HG02610 (cell line): ENCODE measurements around the gene PTPRQ.

Experiments used
- ATAC-seq: cut with Tn5 transposase; IDR thresholded peaks from one replicate; pipeline ENCODE4 v1.9.1; 2021; ENCODE audit warnings: mild to moderate bottlenecking, moderate library complexity; ENCODE audit not compliant: unreplicated experiment

Gene PTPRQ

DNA sequence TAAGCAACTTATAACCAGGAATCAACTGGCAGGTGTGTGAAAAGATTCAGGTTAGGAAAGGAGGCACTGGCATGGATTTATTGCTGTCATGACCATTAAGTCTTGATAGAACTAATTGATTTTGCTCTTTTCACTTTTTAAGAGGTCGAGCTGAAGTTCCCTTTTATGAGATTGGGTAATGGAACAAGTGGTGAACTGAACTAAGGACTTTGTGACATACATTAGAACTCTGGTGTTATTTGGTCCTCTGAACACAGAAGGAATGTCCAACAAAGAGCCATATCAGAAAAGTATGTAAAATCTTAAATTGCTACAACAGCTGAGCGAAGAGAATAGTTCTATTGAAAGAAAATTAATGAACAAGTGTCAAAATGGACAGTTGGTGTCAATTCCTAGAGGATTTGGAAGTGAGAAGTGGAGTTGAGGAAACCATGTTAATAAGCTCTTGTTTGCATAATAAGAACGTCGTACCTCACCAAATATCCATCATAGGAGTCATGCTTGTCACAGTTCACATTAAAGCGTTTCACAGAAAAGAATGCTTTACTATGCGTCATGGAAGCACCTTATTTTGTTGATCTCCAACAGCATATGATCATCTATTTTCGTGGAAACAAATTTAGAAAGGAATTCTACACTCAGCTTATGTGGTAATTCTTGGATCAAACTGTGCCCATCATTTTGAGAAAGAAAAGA, 255.0 kb downstream of the PTPRQ start:
- ATAC-seq = no peak

DNA sequence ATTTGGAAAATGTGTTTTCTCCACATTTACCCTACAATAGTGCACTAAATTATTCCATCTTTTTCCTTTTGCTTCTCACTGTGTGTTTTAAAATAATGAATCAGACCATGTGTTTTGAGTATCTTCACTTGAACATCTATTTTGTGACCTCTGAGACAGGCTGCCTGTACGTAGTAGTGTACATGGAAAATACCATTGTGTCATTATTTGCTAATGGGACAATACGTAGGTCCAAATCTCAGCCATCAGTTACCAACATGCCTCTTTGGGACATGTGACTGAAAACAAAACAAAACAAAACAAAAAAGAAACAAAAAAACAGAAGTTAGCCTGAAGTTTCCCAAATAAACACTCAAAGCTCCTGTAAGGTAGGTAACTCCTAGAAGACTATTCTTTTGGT, 256.3 kb downstream of the PTPRQ start:
- ATAC-seq = peak; percentile 31

- no peak for ATAC-seq
These were observed 257.4 kb downstream of the PTPRQ start for GRCh38 chr12:80701388-80701787.

DNA sequence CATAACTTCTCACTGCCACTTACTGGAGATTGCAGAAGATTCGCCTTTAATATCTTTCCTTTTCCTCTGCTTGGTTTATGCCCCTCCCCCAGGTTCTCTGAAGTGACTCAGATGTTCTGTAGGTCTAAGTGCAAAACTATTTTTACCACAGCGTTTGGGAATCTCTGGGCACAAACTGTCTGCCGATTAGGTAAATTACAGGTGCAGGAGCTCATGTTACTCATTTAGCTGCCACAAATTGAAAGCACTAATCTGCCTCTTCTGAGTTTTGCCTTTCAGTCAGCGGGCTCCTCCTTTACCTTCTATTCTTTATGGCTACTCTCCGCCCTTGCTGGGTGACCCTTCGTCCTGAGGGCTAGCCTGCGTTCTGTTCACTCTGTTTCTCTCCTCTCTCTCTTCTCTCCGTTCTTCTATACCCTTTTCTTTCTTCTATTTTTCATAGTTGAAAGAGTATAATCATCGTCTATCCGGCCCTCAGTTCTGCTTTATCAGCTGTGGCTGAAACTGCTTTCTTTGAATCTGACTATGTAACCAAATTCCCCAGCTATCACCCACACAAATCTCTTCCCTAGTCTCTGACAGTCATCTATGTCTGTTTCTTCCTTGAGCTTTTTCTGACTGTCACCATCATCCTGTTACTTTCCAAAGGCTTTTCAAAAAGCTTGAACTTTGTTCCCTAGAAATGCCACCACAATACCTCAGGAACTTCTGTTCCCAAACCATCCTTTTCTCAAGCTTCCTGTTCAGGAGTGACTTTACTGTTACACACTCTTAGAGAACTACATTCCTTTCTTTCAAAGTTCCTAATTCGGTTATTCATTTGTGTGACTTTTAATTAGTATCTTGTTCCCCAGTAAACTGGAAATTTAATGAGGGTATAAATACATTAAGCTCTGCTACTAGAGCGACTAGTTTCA, 259.1 kb downstream of the PTPRQ start:
- peak; percentile 88 for ATAC-seq

DNA sequence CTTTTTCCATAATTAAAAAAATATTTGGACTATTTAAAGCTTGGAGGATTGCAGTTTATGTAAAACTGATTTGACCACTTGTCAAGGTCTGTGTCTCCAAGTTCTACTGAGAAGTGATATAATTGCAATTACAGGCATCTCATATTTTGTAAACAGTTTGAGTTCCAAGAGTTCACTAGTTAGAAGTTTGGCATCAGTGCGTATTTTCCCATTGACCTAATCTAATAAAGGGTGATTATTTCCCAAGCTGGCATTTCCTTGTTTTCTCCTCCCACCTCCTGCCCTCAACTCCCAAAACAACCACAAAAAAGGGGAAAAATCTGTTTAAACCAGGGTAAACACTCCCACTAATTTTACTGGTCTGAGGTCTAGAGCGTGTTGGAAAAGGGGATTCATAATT, 260.4 kb downstream of the PTPRQ start:
- ATAC-seq = no peak

GRCh38 chr12:80707126-80707829, 263.2 kb downstream of the PTPRQ start, which contains the start of gene MYF6:
MYF6 (plus strand) TSS chr12:80707634; CDS start chr12:80707720, 86 bp downstream.
- no peak for ATAC-seq

DNA sequence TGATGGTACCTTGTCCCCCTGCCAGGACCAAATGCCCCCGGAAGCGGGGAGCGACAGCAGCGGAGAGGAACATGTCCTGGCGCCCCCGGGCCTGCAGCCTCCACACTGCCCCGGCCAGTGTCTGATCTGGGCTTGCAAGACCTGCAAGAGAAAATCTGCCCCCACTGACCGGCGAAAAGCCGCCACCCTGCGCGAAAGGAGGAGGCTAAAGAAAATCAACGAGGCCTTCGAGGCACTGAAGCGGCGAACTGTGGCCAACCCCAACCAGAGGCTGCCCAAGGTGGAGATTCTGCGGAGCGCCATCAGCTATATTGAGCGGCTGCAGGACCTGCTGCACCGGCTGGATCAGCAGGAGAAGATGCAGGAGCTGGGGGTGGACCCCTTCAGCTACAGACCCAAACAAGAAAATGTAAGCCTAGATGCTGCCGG, 263.8 kb downstream of the PTPRQ start:
- ATAC-seq = no peak

DNA sequence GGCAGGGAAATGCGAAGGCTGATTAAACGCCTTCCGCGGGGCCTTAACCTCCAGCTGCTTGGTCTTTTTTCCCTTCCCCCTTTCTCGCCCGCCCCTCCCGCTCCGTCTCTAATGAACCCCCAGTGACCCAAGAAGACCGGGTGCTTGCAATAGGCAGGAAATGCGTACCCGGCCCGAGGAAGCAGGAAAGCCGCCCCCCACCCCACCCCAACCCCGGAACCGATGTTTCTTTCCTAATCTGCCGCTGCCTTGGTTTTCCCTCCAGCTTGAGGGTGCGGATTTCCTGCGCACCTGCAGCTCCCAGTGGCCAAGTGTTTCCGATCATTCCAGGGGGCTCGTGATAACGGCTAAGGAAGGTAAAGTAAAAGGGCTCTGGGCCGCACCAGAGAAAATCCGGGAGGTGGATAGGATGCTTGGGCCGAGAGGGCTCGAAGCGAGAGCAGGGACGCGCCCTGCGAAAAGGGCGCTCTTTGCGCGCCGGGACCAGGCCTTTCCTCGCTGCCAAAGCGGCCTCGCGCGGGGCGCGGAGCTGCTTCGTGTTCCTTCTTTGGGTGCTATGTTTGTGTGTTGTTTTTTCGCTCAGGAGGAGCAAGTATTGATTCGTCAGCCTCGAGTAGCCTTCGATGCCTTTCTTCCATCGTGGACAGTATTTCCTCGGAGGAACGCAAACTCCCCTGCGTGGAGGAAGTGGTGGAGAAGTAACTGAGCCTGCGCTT, 264.4 kb downstream of the PTPRQ start:
- no peak for ATAC-seq

GRCh38 chr12:80708975-80709328, 264.9 kb downstream of the PTPRQ start:
- no peak for ATAC-seq

- ATAC-seq = no peak
These were observed 266.0 kb downstream of the PTPRQ start for GRCh38 chr12:80709811-80710726.

- no peak for ATAC-seq
These were observed 266.9 kb downstream of the PTPRQ start for GRCh38 chr12:80710727-80711449.

DNA sequence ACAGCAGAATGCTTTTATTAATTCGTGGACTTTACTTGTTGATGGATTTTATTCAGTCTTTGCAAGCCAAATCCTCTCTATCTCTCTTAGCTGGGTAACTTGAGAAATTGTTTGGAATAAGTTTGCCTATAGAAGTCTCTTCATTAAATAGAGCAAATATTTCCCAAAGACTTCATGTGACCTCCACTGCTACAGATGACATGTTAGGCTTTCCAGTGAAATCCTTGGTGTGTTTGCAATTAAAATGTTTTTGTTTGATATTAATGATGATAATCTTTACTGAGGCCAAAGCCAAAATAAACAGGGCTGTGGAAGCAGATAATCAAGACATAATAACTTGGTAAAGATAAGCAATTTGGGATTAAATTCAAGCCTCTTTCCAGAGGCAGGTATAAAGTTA, 267.8 kb downstream of the PTPRQ start:
- no peak for ATAC-seq

DNA sequence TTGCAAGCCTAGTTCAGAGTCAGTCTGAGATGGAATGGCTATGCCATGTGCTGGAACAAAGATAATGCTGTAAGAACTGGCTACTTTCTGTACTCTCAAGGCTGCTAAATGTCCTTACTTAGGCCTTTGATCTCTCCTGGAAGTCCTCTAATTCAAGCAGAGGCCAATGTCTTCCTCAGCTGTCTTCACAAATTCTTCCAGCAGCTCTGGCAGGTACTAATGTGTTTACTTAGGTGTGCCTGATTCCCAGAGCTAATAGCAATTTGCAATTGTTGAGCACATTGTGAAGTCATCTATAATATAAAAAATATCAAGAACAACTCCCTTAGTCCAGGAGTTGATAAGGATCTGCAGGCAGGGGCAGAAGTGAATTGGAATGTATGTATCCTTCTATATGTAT, 268.8 kb downstream of the PTPRQ start:
- ATAC-seq = no peak

DNA sequence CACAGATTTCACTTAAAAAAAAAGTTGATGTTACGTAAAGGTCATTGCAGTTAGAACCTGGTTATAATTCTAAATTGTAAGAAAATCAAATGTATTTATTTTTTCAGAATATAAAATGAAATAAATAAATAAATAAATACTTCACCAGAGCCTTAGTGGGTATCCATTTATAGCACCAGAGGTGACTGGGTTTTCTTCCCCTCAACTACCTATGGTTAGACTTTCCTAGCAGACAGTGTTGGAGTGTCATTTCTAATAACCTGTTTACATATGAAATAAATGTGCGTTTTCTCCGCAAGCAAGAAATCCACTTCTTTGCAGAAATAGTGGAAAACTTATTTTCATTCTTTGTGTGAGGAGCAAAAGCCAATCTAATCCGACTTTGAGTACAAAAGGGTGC, 269.4 kb downstream of the PTPRQ start:
- no peak for ATAC-seq

DNA sequence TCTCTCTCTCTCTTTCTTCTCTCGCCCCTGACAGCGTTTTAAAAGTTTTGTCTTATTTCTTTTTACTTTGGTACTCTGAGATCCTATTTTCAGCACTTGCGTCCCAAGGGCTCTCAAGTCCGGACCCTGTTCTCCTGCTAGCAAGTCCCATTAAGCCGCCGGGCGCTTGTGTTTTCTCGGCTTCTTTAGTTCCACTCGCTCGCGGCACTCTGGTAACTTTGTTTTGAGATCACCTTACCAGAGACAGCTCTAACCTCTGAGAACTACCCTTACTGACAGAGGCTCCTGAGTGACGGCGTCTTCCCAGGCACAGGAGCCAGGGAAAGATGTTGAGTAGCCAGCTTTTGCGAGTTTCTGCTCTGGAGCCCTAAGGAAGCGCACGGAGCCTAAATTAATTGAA, 270.0 kb downstream of the PTPRQ start:
- ATAC-seq = no peak

DNA sequence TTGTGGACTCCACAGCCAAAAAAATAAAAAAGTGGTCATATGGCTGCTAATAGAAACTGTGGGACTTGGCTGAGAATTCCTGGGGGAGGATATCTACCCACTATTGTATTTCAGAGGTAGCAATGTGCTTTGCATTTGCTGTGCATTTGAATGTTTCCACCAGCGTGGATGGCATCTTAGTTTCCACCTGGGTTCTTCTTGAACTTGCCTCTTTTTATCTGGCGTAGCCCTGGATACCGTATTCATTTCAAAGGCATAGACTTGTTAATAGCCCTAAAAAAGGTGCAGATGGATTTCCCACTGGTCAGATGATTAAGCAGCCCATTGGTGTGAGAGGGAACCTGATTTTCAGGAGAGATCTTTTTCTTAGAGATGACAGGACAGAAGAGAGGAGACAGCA, 270.8 kb downstream of the PTPRQ start:
- ATAC-seq = no peak

GRCh38 chr12:80715713-80716249, 271.7 kb downstream of the PTPRQ start:
- ATAC-seq = no peak

- ATAC-seq = no peak
These were observed 272.8 kb downstream of the PTPRQ start, which contains the start of gene MYF5 for GRCh38 chr12:80716696-80717469. MYF5 (plus strand) TSS chr12:80716912; CDS start chr12:80717064, 152 bp downstream.
